OCI-LY7 (cell line): ENCODE measurements around the gene ZNF3.

Source experiments
- EZH2phosphoT487 ChIP-seq: fragments of 200-600 bp; sonication (generic); IDR thresholded peaks from 2 replicates; pipeline ENCODE4 v1.6.1; 2018; ENCODE audit warnings: low read depth, borderline replicate concordance, mild to moderate bottlenecking, mixed run types, antibody characterized with exemption, low read length, moderate library complexity, mixed read lengths
- TF ChIP-seq, protein P1 (sequence below): fragments of 200-600 bp; sonication (generic); conservative IDR thresholded peaks from 2 replicates; pipeline ENCODE4 v1.5.1; 2014; ENCODE audit warnings: mild to moderate bottlenecking, antibody characterized with exemption, low read length, moderate library complexity, mixed read lengths

DNA sequence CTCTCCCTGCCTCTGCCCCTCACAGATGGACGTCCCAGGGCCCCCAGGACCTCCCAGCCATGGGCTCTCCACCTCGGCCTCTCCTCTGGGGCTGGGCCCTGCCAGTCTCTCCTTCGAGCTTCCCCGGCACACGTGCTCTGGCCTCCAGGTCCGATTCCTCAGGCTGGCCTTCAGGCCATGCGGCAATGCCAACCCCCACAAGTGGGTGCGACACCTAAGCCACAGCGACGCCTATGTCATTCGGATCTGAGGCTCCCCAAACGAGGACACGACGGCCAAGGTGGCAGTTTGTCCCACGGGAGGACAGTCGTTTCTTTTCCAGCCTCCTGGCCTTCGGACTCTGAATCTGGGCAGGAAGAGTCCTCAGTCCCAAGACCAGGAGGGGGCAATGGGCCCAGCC, 25.1 kb upstream of the ZNF3 start:
- TF ChIP-seq, protein P1, sequence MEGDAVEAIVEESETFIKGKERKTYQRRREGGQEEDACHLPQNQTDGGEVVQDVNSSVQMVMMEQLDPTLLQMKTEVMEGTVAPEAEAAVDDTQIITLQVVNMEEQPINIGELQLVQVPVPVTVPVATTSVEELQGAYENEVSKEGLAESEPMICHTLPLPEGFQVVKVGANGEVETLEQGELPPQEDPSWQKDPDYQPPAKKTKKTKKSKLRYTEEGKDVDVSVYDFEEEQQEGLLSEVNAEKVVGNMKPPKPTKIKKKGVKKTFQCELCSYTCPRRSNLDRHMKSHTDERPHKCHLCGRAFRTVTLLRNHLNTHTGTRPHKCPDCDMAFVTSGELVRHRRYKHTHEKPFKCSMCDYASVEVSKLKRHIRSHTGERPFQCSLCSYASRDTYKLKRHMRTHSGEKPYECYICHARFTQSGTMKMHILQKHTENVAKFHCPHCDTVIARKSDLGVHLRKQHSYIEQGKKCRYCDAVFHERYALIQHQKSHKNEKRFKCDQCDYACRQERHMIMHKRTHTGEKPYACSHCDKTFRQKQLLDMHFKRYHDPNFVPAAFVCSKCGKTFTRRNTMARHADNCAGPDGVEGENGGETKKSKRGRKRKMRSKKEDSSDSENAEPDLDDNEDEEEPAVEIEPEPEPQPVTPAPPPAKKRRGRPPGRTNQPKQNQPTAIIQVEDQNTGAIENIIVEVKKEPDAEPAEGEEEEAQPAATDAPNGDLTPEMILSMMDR: no peak
- no peak for TF ChIP-seq EZH2phosphoT487
